Astrocyte (in vitro differentiated cells and primary cell): Measurements from ENCODE around the gene NPAS3.

ENCODE experiments used
- CTCF ChIP-seq: IDR thresholded peaks from 2 replicates; pipeline ENCODE4 v1.5.1; 2011; ENCODE audit warnings: low read depth, mild to moderate bottlenecking, inconsistent platforms, low read length, moderate library complexity; ENCODE audit not compliant: insufficient read depth
- EZH2 ChIP-seq: IDR thresholded peaks from 2 replicates; pipeline ENCODE4 v1.6.1; 2012; ENCODE audit warnings: mild to moderate bottlenecking, low read length, inconsistent platforms; ENCODE audit not compliant: insufficient read depth

DNA sequence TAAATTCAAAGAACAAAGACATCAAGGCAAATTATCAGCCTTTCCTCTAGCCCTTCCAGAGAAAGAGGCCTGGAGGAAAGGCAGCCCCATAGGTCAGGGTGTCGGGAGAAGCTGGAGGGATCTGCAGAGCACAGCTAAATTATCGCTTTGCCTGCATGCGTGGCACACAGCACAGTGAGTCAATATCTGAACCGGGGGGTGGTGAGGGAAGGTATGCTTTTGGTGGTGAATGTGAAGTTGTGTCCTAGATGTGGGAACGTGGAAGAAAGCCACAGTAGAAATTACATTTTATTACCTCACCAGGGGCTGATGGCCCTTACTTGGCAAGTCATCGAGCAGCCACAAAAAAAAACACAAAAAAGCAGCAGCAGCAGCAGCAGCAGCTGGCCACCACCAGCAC, 769.0 kb downstream of the NPAS3 start:
- TF ChIP-seq CTCF (no peak), EZH2 (no peak)
